Measurements from ENCODE around the gene ASL.

DNA sequence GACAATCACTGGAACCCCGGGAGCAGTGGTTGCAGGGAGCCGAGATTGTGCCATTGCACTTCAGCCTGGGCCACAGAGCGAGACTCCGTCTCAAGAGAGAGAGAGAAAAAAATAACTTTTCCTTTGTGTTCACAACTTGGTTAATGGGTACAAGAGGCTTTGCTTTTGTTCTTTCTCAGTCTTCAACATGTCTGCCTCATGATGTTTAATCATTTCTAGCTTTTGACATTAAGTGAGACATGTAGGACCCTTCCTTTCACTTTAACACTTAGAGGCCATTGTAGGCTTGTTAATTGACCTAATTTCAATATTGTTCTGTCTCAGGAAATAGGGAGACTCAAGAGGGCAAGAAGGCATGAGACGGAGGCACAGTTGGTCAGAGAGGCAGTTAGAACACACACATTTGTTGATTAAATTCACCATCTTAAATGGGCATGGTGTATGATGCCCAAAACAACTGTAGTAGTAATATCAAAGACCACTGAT lies 29.7 kb downstream of the ASL start:
- TF ChIP-seq POLR2A (IDR thresholded peaks at IDR 0.05; ENCODE audit: borderline replicate concordance, extremely low read depth, insufficient read depth, insufficient read length): no peak
- TF ChIP-seq, protein P1, sequence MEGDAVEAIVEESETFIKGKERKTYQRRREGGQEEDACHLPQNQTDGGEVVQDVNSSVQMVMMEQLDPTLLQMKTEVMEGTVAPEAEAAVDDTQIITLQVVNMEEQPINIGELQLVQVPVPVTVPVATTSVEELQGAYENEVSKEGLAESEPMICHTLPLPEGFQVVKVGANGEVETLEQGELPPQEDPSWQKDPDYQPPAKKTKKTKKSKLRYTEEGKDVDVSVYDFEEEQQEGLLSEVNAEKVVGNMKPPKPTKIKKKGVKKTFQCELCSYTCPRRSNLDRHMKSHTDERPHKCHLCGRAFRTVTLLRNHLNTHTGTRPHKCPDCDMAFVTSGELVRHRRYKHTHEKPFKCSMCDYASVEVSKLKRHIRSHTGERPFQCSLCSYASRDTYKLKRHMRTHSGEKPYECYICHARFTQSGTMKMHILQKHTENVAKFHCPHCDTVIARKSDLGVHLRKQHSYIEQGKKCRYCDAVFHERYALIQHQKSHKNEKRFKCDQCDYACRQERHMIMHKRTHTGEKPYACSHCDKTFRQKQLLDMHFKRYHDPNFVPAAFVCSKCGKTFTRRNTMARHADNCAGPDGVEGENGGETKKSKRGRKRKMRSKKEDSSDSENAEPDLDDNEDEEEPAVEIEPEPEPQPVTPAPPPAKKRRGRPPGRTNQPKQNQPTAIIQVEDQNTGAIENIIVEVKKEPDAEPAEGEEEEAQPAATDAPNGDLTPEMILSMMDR (IDR thresholded peaks at IDR 0.05 in 2 of 3, conservative IDR thresholded peaks at IDR 0.05 in 1 of 3; ENCODE audit: borderline replicate concordance in 1 of 3, insufficient read depth in 1 of 3, low read depth in 2 of 3, low read length in 2 of 3): no peak
- TF ChIP-seq POLR2AphosphoS5 (IDR thresholded peaks at IDR 0.05; ENCODE audit: low read depth, low read length): no peak
- TF ChIP-seq, protein P2, sequence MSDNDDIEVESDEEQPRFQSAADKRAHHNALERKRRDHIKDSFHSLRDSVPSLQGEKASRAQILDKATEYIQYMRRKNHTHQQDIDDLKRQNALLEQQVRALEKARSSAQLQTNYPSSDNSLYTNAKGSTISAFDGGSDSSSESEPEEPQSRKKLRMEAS (IDR thresholded peaks at IDR 0.05): no peak
- no peak for TF ChIP-seq EGR1 (IDR thresholded peaks at IDR 0.05; ENCODE audit: low read depth)
- no peak for TF ChIP-seq CEBPB (IDR thresholded peaks at IDR 0.05; ENCODE audit: low read depth)
